GM13976 (cell line): ENCODE results near the gene TRPM4.

Experiments used
- DNase-seq: peaks from one replicate; pipeline ENCODE4 v3.0.0; 2012; ENCODE audit warnings: low spot score
- CTCF ChIP-seq: IDR thresholded peaks from 2 replicates; pipeline ENCODE4 v1.5.1; 2012; ENCODE audit warnings: borderline replicate concordance, mild to moderate bottlenecking; ENCODE audit not compliant: insufficient read depth; ENCODE audit errors: extremely low read depth, missing control alignments, control extremely low read depth
- in situ Hi-C: fragments of 300-500 bp; cut with MboI; formaldehyde crosslinking; loops from one replicate; pipeline ENCODE4 v1.12.0; 2022; ENCODE audit warnings: low sequenced_read_pairs, mixed read lengths, inconsistent platforms; ENCODE audit not compliant: unreplicated experiment

Gene TRPM4

GRCh38 chr19:49114630-49115363 is 42.8 kb upstream of the TRPM4 start:
- in situ Hi-C loops: no loop called here
- DNase-seq: no peak

GRCh38 chr19:49116544-49116943 is 41.0 kb upstream of the TRPM4 start:
- in situ Hi-C loops: no loop called here
- no peak for TF ChIP-seq CTCF
- no peak for DNase-seq

More at GRCh38 chr19:49114630-49115363, 42.8 kb upstream of the TRPM4 start:
- no peak for TF ChIP-seq CTCF

GRCh38 chr19:49117677-49118564 is 39.7 kb upstream of the TRPM4 start:
- TF ChIP-seq CTCF: no peak
- no peak for DNase-seq
- in situ Hi-C loops: no loop called here

- in situ Hi-C loops: no loop called here
- TF ChIP-seq CTCF: no peak
- peak; percentile 99 for DNase-seq
Observed at GRCh38 chr19:49118565-49119410, 38.8 kb upstream of the TRPM4 start, which contains the start of gene C19orf73. Gene C19orf73 (minus strand): TSS chr19:49119143. CDS start chr19:49119022, 121 bp downstream.

GRCh38 chr19:49119411-49120324 is 37.9 kb upstream of the TRPM4 start, which contains the start of gene PPFIA3:
Gene PPFIA3 (plus strand): TSS chr19:49119544. CDS start chr19:49127874, 8,330 bp downstream.
- in situ Hi-C loops: no loop called here
- TF ChIP-seq CTCF: no peak
- DNase-seq: no peak
